H1 (cell line): Measurements from ENCODE around the gene DGKH. TPM values are rescaled to one million over a fixed set of nuclear protein-coding genes. Genes with fewer than 3 reads are reported as not detected.

Source experiments
- CTCF ChIA-PET: fragments of 300-600 bp; sonication (Branson Sonifier 250); formaldehyde crosslinking; loops from one replicate; lab custom pipeline; 2021; ENCODE audit not compliant: partially characterized antibody; lab: Charles Lee
- POLR2A ChIA-PET: fragments of 300-600 bp; sonication (Branson Sonifier 250); formaldehyde crosslinking; loops from one replicate; lab custom pipeline; 2021; ENCODE audit warnings: inconsistent platforms; ENCODE audit not compliant: partially characterized antibody; lab: Charles Lee
- DNase-seq, 2 experiments: peaks; one replicate each; pipeline versions ENCODE4 v3.0.0 to v3.0.0-alpha.2; 2010 to 2022; ENCODE audit warnings: low spot score in 2 of 2, low read depth in 1 of 2, mixed read lengths in 1 of 2
- FAIRE-seq: peaks from 2 replicates; lab custom pipeline; 2011; peaks lifted over from hg19 to GRCh38; lab: Jason Lieb, UNC
- H2AFZ ChIP-seq: 2 replicates; pipeline ENCODE4 v1.8.1; 2012; ENCODE audit warnings: low read length, inconsistent platforms
- H2AK5ac ChIP-seq: 2 replicates; pipeline ENCODE4 v1.6.1; 2013; ENCODE audit warnings: low read depth, low read length
- H2BK120ac ChIP-seq: replicated peaks from 2 replicates; pipeline ENCODE3; 2013; ENCODE audit warnings: low read depth, low read length, inconsistent platforms
- H2BK12ac ChIP-seq: 2 replicates; pipeline ENCODE4 v1.6.1; 2013; ENCODE audit warnings: low read depth, low read length
- H2BK15ac ChIP-seq: 2 replicates; pipeline ENCODE4 v1.6.1; 2013; ENCODE audit warnings: low read length
- H2BK20ac ChIP-seq: 2 replicates; pipeline ENCODE4 v1.6.1; 2013; ENCODE audit warnings: low read length
- H2BK5ac ChIP-seq: 2 replicates; pipeline ENCODE4 v1.6.1; 2013; ENCODE audit warnings: low read depth, low read length
- H3K14ac ChIP-seq: 2 replicates; pipeline ENCODE4 v1.6.1; 2013; ENCODE audit warnings: inconsistent platforms; ENCODE audit not compliant: insufficient read length
- H3K18ac ChIP-seq: 2 replicates; pipeline ENCODE4 v1.6.1; 2013; ENCODE audit warnings: low read length; ENCODE audit errors: extremely low read depth
- H3K23ac ChIP-seq: 2 replicates; pipeline ENCODE4 v1.6.1; 2013; ENCODE audit warnings: inconsistent platforms; ENCODE audit not compliant: insufficient read length
- H3K23me2 ChIP-seq: 2 replicates; pipeline ENCODE4 v1.6.1; 2013; ENCODE audit warnings: low read depth, low read length
- H3K27ac ChIP-seq: 2 replicates; pipeline ENCODE4 v1.6.1; 2011; ENCODE audit warnings: low read depth, low read length, inconsistent platforms
- H3K27me3 ChIP-seq, 4 experiments: replicated peaks in 1 of 4; 1 replicate in 1 of 4; 2 replicates in 3 of 4; pipeline versions ENCODE4 v1.6.1 to v1.8.1; 2011 to 2013; ENCODE audit warnings: low read length in 3 of 4, mild to moderate bottlenecking in 3 of 4, inconsistent platforms in 2 of 4, mixed read lengths in 2 of 4, moderate library complexity in 1 of 4; ENCODE audit not compliant: control insufficient read depth in 3 of 4, insufficient read depth in 3 of 4; ENCODE audit errors: extremely low read depth in 1 of 4
- H3K36me3 ChIP-seq, 4 experiments: 2 replicates each; pipeline versions ENCODE4 v1.6.1 to v1.8.1; 2011 to 2013; ENCODE audit warnings: mild to moderate bottlenecking in 4 of 4, low read length in 3 of 4, moderate library complexity in 2 of 4, control low read depth in 1 of 4, inconsistent platforms in 1 of 4; ENCODE audit not compliant: insufficient read depth in 4 of 4, control insufficient read depth in 2 of 4
- H3K4ac ChIP-seq: replicated peaks from 2 replicates; pipeline ENCODE3; 2013; ENCODE audit warnings: low read length, low read depth, mixed read lengths, inconsistent platforms; ENCODE audit not compliant: insufficient read length
- H3K4me1 ChIP-seq, 4 experiments: replicated peaks in 1 of 4; 1 replicate in 1 of 4; 2 replicates in 3 of 4; pipeline versions ENCODE4 v1.6.1 to v1.8.1; 2011 to 2013; ENCODE audit warnings: low read length in 3 of 4, inconsistent platforms in 2 of 4, mixed read lengths in 1 of 4; ENCODE audit not compliant: insufficient read depth in 4 of 4, control insufficient read depth in 3 of 4
- H3K4me2 ChIP-seq, 2 experiments: 2 replicates each; pipeline versions ENCODE4 v1.6.1 to v1.8.1; 2011 to 2013; ENCODE audit warnings: low read depth in 2 of 2, low read length in 2 of 2, control low read depth in 1 of 2, inconsistent platforms in 1 of 2, mild to moderate bottlenecking in 1 of 2; ENCODE audit not compliant: insufficient read depth in 1 of 2
- H3K4me3 ChIP-seq, 4 experiments: fragments of 200-600, 300-600 bp in 1 of 4; sonication (generic), shearing (Covaris generic), sonication (Bioruptor Twin) in 1 of 4; 2 replicates each; pipeline versions ENCODE4 v1.5.1 to v1.8.1; 2011 to 2016; ENCODE audit warnings: low read length in 4 of 4, low read depth in 3 of 4, control low read depth in 2 of 4, inconsistent platforms in 2 of 4, mild to moderate bottlenecking in 2 of 4, mixed read lengths in 1 of 4, moderate library complexity in 1 of 4; ENCODE audit not compliant: insufficient read depth in 2 of 4; ENCODE audit errors: extremely low read depth in 1 of 4
- H3K56ac ChIP-seq: replicated peaks from 2 replicates; pipeline ENCODE3; 2013; ENCODE audit warnings: low read depth, mild to moderate bottlenecking, mixed read lengths, low read length, inconsistent platforms; ENCODE audit not compliant: insufficient read length
- H3K79me1 ChIP-seq: 2 replicates; pipeline ENCODE4 v1.6.1; 2013; ENCODE audit warnings: low read depth, low read length, control low read depth
- H3K79me2 ChIP-seq, 2 experiments: 2 replicates each; pipeline versions ENCODE4 v1.6.1 to v1.8.1; 2012 to 2013; ENCODE audit warnings: low read length in 2 of 2, mild to moderate bottlenecking in 2 of 2, inconsistent platforms in 1 of 2; ENCODE audit not compliant: insufficient read depth in 2 of 2, control insufficient read depth in 1 of 2
- H3K9ac ChIP-seq, 4 experiments: replicated peaks in 1 of 4; 1 replicate in 1 of 4; 2 replicates in 3 of 4; pipeline versions ENCODE4 v1.6.1 to v1.8.1; 2011 to 2013; ENCODE audit warnings: low read depth in 3 of 4, low read length in 3 of 4, control low read depth in 2 of 4, mild to moderate bottlenecking in 2 of 4, moderate library complexity in 2 of 4, inconsistent platforms in 1 of 4; ENCODE audit errors: extremely low read depth in 1 of 4
- H3K9me3 ChIP-seq, 2 experiments: 2 replicates each; pipeline versions ENCODE4 v1.6.1 to v1.8.1; 2012 to 2013; ENCODE audit warnings: mild to moderate bottlenecking in 2 of 2, moderate library complexity in 2 of 2, control low read depth in 1 of 2, inconsistent platforms in 1 of 2, low read depth in 1 of 2, low read length in 1 of 2, mixed read lengths in 1 of 2; ENCODE audit not compliant: insufficient read depth in 2 of 2
- H4K20me1 ChIP-seq, 2 experiments: replicated peaks in 1 of 2; 2 replicates each; pipeline versions ENCODE3 to v1.8.1; 2011 to 2013; ENCODE audit warnings: inconsistent platforms in 2 of 2, low read length in 2 of 2, mild to moderate bottlenecking in 1 of 2; ENCODE audit not compliant: insufficient read depth in 2 of 2, control insufficient read depth in 1 of 2
- H4K5ac ChIP-seq: 2 replicates; pipeline ENCODE4 v1.6.1; 2013; ENCODE audit warnings: low read length, low read depth, mixed read lengths, inconsistent platforms; ENCODE audit not compliant: insufficient read length
- H4K8ac ChIP-seq: 2 replicates; pipeline ENCODE4 v1.8.0; 2013; ENCODE audit warnings: mild to moderate bottlenecking, moderate library complexity, low read length, inconsistent platforms; ENCODE audit not compliant: insufficient read depth; ENCODE audit errors: extremely low read depth
- H4K91ac ChIP-seq: replicated peaks from 2 replicates; pipeline ENCODE3; 2013; ENCODE audit warnings: low read length, mixed read lengths, inconsistent platforms; ENCODE audit not compliant: insufficient read length
- KDM4A ChIP-seq: IDR thresholded peaks from one replicate; pipeline ENCODE4 v1.7.1; 2012; ENCODE audit warnings: low read depth, mild to moderate bottlenecking, moderate library complexity, low read length, inconsistent platforms; ENCODE audit not compliant: severe bottlenecking
- WGBS, 2 experiments: shearing (Covaris generic) in 1 of 2; methylation state at CpG; one replicate each; pipeline versions ENCODE4 v1.1.6 to v1.1.7; 2013 to 2015; ENCODE audit warnings: low lambda C conversion rate in 2 of 2, mixed read lengths in 2 of 2, inconsistent platforms in 1 of 2, low coverage in 1 of 2, missing lambda C conversion rate in 1 of 2; ENCODE audit not compliant: insufficient replicate concordance in 2 of 2, insufficient coverage in 1 of 2, insufficient read length in 1 of 2; ENCODE audit errors: extremely low coverage in 1 of 2, missing lambda C conversion rate in 1 of 2; 5-methylcytosine and 5-hydroxymethylcytosine counted together
- polyA plus RNA-seq, 7 experiments: library from polyadenylated mRNA; depleted of rRNA in 3 of 7; stranded (reverse) in 5 of 7; unstranded in 2 of 7; fragments of >200 nt in 5 of 7; fragments of 200-250 nt in 2 of 7; gene quantifications; 1 replicate in 5 of 7; 2 replicates in 1 of 7; 4 replicates in 1 of 7; pipeline versions ENCODE4 v1.2.1 to v1.2.3, GENCODE V29; 2011 to 2013; ENCODE audit warnings: missing spikeins in 2 of 7, mixed read lengths in 2 of 7
- total RNA-seq: library from RNA; stranded (reverse); fragmentation: NEBNext Ultra II Directional; extraction: Animal tissue kit (Norgen Biotek cat#: 25700); gene quantifications from 2 replicates; pipeline ENCODE4 v1.2.1, GENCODE V29; 2021

DGKH gene
- total and polyA plus RNA-seq, 2 of the 8 experiments (the other 6 are each of a cell fraction or from before 2014, with no cell fraction given) = 2.1 to 7.9 TPM

GRCh38 chr13:42219051-42219450 is 170.6 kb downstream of the DGKH start:
- Histone ChIP-seq H3K36me3 (peaks cover 0 to 3% (median 0%) of the 10 kb centered on the region in 4 experiments; a peak in 1 of 8 replicates), H3K27ac (no peak overlapping the region), H3K9me3 (no peaks in the 10 kb centered on the region), H3K18ac (no peak overlapping the region), H2BK15ac (no peak overlapping the region), H3K27me3 (no peaks in the 10 kb centered on the region), H3K79me2 (no peaks in the 10 kb centered on the region), H3K14ac (no peak overlapping the region), H3K79me1 (no peaks in the 10 kb centered on the region), H3K56ac (no peak overlapping the region), H4K8ac (no peak overlapping the region), H2AFZ (no peak overlapping the region), H2AK5ac (no peak overlapping the region), H2BK12ac (no peak overlapping the region), H3K4ac (no peak overlapping the region), H4K5ac (no peak overlapping the region), H3K9ac (no peak overlapping the region), H3K4me3 (no peak overlapping the region), H3K4me2 (no peak overlapping the region), H3K23me2 (no peaks in the 10 kb centered on the region), H2BK120ac (no peak overlapping the region), H4K91ac (no peak overlapping the region), H3K4me1 (peaks cover 3 to 13% (median 10%) of the 10 kb centered on the region in 4 experiments; a peak in 4 of 7 replicates), H3K23ac (no peak overlapping the region), H4K20me1 (no peaks in the 10 kb centered on the region), H2BK20ac (no peak overlapping the region), H2BK5ac (no peak overlapping the region)
- TF ChIP-seq KDM4A = no peak
- WGBS, 2 experiments = 89% methylated on average over 3 of the region's 3 CpGs; no CpG with 5 or more reads in 1 of the 2 experiments
- ChIA-PET POLR2A (no interaction called here), CTCF (interaction anchor here (0.6 to 1.1 kb wide), 2 partner anchors 606 to 659 kb away, joined by 3 read pairs; no protein-coding TSS in a partner anchor)
- DNase-seq = no peak
- FAIRE-seq = no peak
